Psoas muscle (tissue), 8 donors: ENCODE measurements around the gene C6orf89. TPM values are rescaled to one million over a fixed set of nuclear protein-coding genes. Genes with fewer than 3 reads are reported as not detected.
A peak's percentile ranks its signal among the peaks of the same experiment; 100 is the strongest.

Source experiments
- ATAC-seq, 4 donors: fragments of 200-7000 bp; cut with Tn5 transposase; one replicate each; pipeline ENCODE4 v1.9.1; 2020; ENCODE audit warnings: moderate library complexity in 3 of 4, mild to moderate bottlenecking in 2 of 4
- DNase-seq, 2 donors: peaks; one replicate each; pipeline ENCODE4 v3.0.0-alpha.2; 2020
- H3K27ac ChIP-seq: fragments of 200-600 bp; one replicate; pipeline ENCODE4 v1.8.0; 2022
- H3K27me3 ChIP-seq, 3 donors: fragments of 200-600 bp in 1 of 3; one replicate each; pipeline versions ENCODE4 v1.6.1 to v1.8.0; 2013 to 2022; ENCODE audit warnings: low read length in 2 of 3, mild to moderate bottlenecking in 2 of 3, moderate library complexity in 1 of 3; ENCODE audit not compliant: insufficient read depth in 3 of 3
- H3K36me3 ChIP-seq, 2 donors: fragments of 200-600 bp in 1 of 2; one replicate each; pipeline versions ENCODE4 v1.6.1 to v1.8.0; 2013 to 2022; ENCODE audit warnings: low read depth in 1 of 2, mild to moderate bottlenecking in 1 of 2, moderate library complexity in 1 of 2; ENCODE audit not compliant: insufficient read depth in 1 of 2
- H3K4me1 ChIP-seq: fragments of 200-600 bp; one replicate; pipeline ENCODE4 v1.8.0; 2022
- H3K4me3 ChIP-seq: fragments of 200-600 bp; one replicate; pipeline ENCODE4 v1.8.0; 2022; ENCODE audit warnings: mild to moderate bottlenecking
- H3K9me3 ChIP-seq: fragments of 200-600 bp; one replicate; pipeline ENCODE4 v1.8.0; 2022
- CTCF ChIP-seq: fragments of 200-600 bp; IDR thresholded peaks from one replicate; pipeline ENCODE4 v1.8.0; 2022; ENCODE audit warnings: antibody characterized with exemption
- WGBS, 3 donors: extraction: QIAGEN DNeasy Blood & Tissue Kit; methylation state at CpG; one replicate each; pipeline versions ENCODE4 v1.1.6 to v1.1.7; 2013; 5-methylcytosine and 5-hydroxymethylcytosine counted together
- intact Hi-C, 2 donors: fragments of 100-400 bp; cut with DNase I; formaldehyde crosslinking; loops; one replicate each; pipeline versions ENCODE4 v1.11.0 to v1.14.2; 2022
- polyA plus RNA-seq, 3 donors: library from polyadenylated mRNA; stranded (reverse); fragments of 200-250 nt; gene quantifications; one replicate each; pipeline ENCODE4 v1.2.3, GENCODE V29; 2013
- total RNA-seq, 4 donors: library from RNA; stranded (reverse); fragmentation: NEBNext Ultra II Directional in 2 of 4; extraction: Animal tissue kit (Norgen Biotek cat#: 25700) in 2 of 4; gene quantifications; one replicate each; pipeline versions ENCODE4 v1.2.1 to v1.2.4, GENCODE V29; 2021 to 2023
- donor health status: healthy with polysubstance abuse.
- donor health status: DM: no; HTN: no; CAD: no; lungs with moderate emphysema.
- donor health status: Bipolar disorder and iron deficiency.
- donor health status: healthy.
- donor health status: DM: yes; HTN: yes; CAD: no.
- donor health status: DM: no; HTN: no; CAD: no.
- donor health status: DM: no; HTN: no; CAD: no.
- donor health status: DM: yes; HTN: yes; CAD: no.

Gene C6orf89
- total and polyA plus RNA-seq, 7 donors, result 23.2 to 56.3 (median 49.6) TPM

GRCh38 chr6:36928547-36928918, 42.8 kb downstream of the C6orf89 start:
- TF ChIP-seq CTCF, result no peak
- peak; percentile 58 to 79 (median 76) for ATAC-seq
- H3K9me3 ChIP-seq, result no peaks in the 10 kb centered on the region
- intact Hi-C loops, result loop anchor here (5.0 kb wide), 3 partner anchors 41 to 54 kb away; partner anchors contain the start of gene C6orf89 (in 1 of the 2)
- H3K4me3 ChIP-seq, result peak overlapping the region; percentile 26
- DNase-seq, result peak; percentile 48 to 72
- peaks cover 5 to 29% of the 10 kb centered on the region in 2 donors for H3K36me3 ChIP-seq
- H3K27ac ChIP-seq, result peak overlapping the region; percentile 84
- peaks cover 36% of the 10 kb centered on the region for H3K4me1 ChIP-seq
- WGBS, 3 donors, result 18 to 25% (median 19%) methylated on average over 7 of the region's 7 CpGs
- no peaks in the 10 kb centered on the region for H3K27me3 ChIP-seq

- Histone ChIP-seq H3K36me3 (peaks cover 5 to 23% of the 10 kb centered on the region in 2 donors), H3K27ac (peak overlapping the region; percentile 84), H3K4me1 (peaks cover 36% of the 10 kb centered on the region), H3K27me3 (no peaks in the 10 kb centered on the region), H3K9me3 (no peaks in the 10 kb centered on the region), H3K4me3 (peak overlapping the region; percentile 26)
- intact Hi-C loops, result loop anchor here (5.0 kb wide), 3 partner anchors 42 to 53 kb away; partner anchors contain the start of gene C6orf89 (in 1 of the 2)
- 47 to 68% (median 50%) methylated on average over 10 of the region's 10 CpGs for WGBS, 3 donors
- DNase-seq (no peak), ATAC-seq (peak in 2 of 4 donors; percentile 27 to 31)
- no peak for TF ChIP-seq CTCF
These were observed 43.4 kb downstream of the C6orf89 start for GRCh38 chr6:36929152-36929551.

GRCh38 chr6:36929607-36930006, 43.9 kb downstream of the C6orf89 start:
- no peak for TF ChIP-seq CTCF
- H3K27ac ChIP-seq, result peak overlapping the region; percentile 84
- no peaks in the 10 kb centered on the region for H3K27me3 ChIP-seq
- H3K4me1 ChIP-seq, result peaks cover 36% of the 10 kb centered on the region
- 18 to 32% (median 19%) methylated on average over 5 of the region's 5 CpGs for WGBS, 3 donors
- no peaks in the 10 kb centered on the region for H3K9me3 ChIP-seq
- peaks cover 5 to 19% of the 10 kb centered on the region in 2 donors for H3K36me3 ChIP-seq
- H3K4me3 ChIP-seq, result no peak overlapping the region
- DNase-seq (no peak), ATAC-seq (peak in 3 of 4 donors; percentile 28 to 50 (median 46))
- intact Hi-C loops, result loop anchor here (5.0 kb wide), 3 partner anchors 42 to 53 kb away; partner anchors contain the start of gene C6orf89 (in 1 of the 2)

- Histone ChIP-seq H3K4me3 (no peak overlapping the region), H3K27ac (no peak overlapping the region), H3K36me3 (peaks cover 0 to 10% of the 10 kb centered on the region in 2 donors), H3K9me3 (no peaks in the 10 kb centered on the region), H3K27me3 (no peaks in the 10 kb centered on the region), H3K4me1 (peaks cover 36% of the 10 kb centered on the region)
- DNase-seq (no peak), ATAC-seq (no peak)
- no peak for TF ChIP-seq CTCF
- intact Hi-C loops, result no loop called here
- 70 to 92% (median 76%) methylated on average over 4 of the region's 4 CpGs for WGBS, 3 donors
These were observed 44.7 kb downstream of the C6orf89 start for GRCh38 chr6:36930483-36930882.

- intact Hi-C loops, result no loop called here
- ATAC-seq (no peak), DNase-seq (no peak)
- Histone ChIP-seq H3K36me3 (no peaks in the 10 kb centered on the region), H3K27me3 (no peaks in the 10 kb centered on the region), H3K9me3 (no peaks in the 10 kb centered on the region), H3K4me3 (no peak overlapping the region), H3K27ac (no peak overlapping the region), H3K4me1 (peaks cover 21% of the 10 kb centered on the region)
- 86 to 90% (median 88%) methylated on average over 2 of the region's 2 CpGs for WGBS, 3 donors
- no peak for TF ChIP-seq CTCF
These were observed 47.4 kb downstream of the C6orf89 start for GRCh38 chr6:36933102-36933501.
